H1 (cell line): ENCODE measurements around the gene SLC39A11. TPM values are rescaled to one million over a fixed set of nuclear protein-coding genes. Genes with fewer than 3 reads are reported as not detected.

Source experiments
- CTCF ChIA-PET: fragments of 300-600 bp; sonication (Branson Sonifier 250); formaldehyde crosslinking; loops from one replicate; lab custom pipeline; 2021; ENCODE audit not compliant: partially characterized antibody; lab: Charles Lee
- POLR2A ChIA-PET: fragments of 300-600 bp; sonication (Branson Sonifier 250); formaldehyde crosslinking; loops from one replicate; lab custom pipeline; 2021; ENCODE audit warnings: inconsistent platforms; ENCODE audit not compliant: partially characterized antibody; lab: Charles Lee
- DNase-seq, 2 experiments: peaks; one replicate each; pipeline versions ENCODE4 v3.0.0 to v3.0.0-alpha.2; 2010 to 2022; ENCODE audit warnings: low spot score in 2 of 2, low read depth in 1 of 2, mixed read lengths in 1 of 2
- FAIRE-seq: peaks from 2 replicates; lab custom pipeline; 2011; peaks lifted over from hg19 to GRCh38; lab: Jason Lieb, UNC
- H2AFZ ChIP-seq: 2 replicates; pipeline ENCODE4 v1.8.1; 2012; ENCODE audit warnings: low read length, inconsistent platforms
- H2AK5ac ChIP-seq: 2 replicates; pipeline ENCODE4 v1.6.1; 2013; ENCODE audit warnings: low read depth, low read length
- H2BK120ac ChIP-seq: replicated peaks from 2 replicates; pipeline ENCODE3; 2013; ENCODE audit warnings: low read depth, low read length, inconsistent platforms
- H2BK12ac ChIP-seq: 2 replicates; pipeline ENCODE4 v1.6.1; 2013; ENCODE audit warnings: low read depth, low read length
- H2BK15ac ChIP-seq: 2 replicates; pipeline ENCODE4 v1.6.1; 2013; ENCODE audit warnings: low read length
- H2BK20ac ChIP-seq: 2 replicates; pipeline ENCODE4 v1.6.1; 2013; ENCODE audit warnings: low read length
- H2BK5ac ChIP-seq: 2 replicates; pipeline ENCODE4 v1.6.1; 2013; ENCODE audit warnings: low read depth, low read length
- H3K14ac ChIP-seq: 2 replicates; pipeline ENCODE4 v1.6.1; 2013; ENCODE audit warnings: inconsistent platforms; ENCODE audit not compliant: insufficient read length
- H3K18ac ChIP-seq: 2 replicates; pipeline ENCODE4 v1.6.1; 2013; ENCODE audit warnings: low read length; ENCODE audit errors: extremely low read depth
- H3K23ac ChIP-seq: 2 replicates; pipeline ENCODE4 v1.6.1; 2013; ENCODE audit warnings: inconsistent platforms; ENCODE audit not compliant: insufficient read length
- H3K23me2 ChIP-seq: 2 replicates; pipeline ENCODE4 v1.6.1; 2013; ENCODE audit warnings: low read depth, low read length
- H3K27ac ChIP-seq: 2 replicates; pipeline ENCODE4 v1.6.1; 2011; ENCODE audit warnings: low read depth, low read length, inconsistent platforms
- H3K27me3 ChIP-seq, 4 experiments: replicated peaks in 1 of 4; 1 replicate in 1 of 4; 2 replicates in 3 of 4; pipeline versions ENCODE4 v1.6.1 to v1.8.1; 2011 to 2013; ENCODE audit warnings: low read length in 3 of 4, mild to moderate bottlenecking in 3 of 4, inconsistent platforms in 2 of 4, mixed read lengths in 2 of 4, moderate library complexity in 1 of 4; ENCODE audit not compliant: control insufficient read depth in 3 of 4, insufficient read depth in 3 of 4; ENCODE audit errors: extremely low read depth in 1 of 4
- H3K36me3 ChIP-seq, 4 experiments: 2 replicates each; pipeline versions ENCODE4 v1.6.1 to v1.8.1; 2011 to 2013; ENCODE audit warnings: mild to moderate bottlenecking in 4 of 4, low read length in 3 of 4, moderate library complexity in 2 of 4, control low read depth in 1 of 4, inconsistent platforms in 1 of 4; ENCODE audit not compliant: insufficient read depth in 4 of 4, control insufficient read depth in 2 of 4
- H3K4ac ChIP-seq: replicated peaks from 2 replicates; pipeline ENCODE3; 2013; ENCODE audit warnings: low read length, low read depth, mixed read lengths, inconsistent platforms; ENCODE audit not compliant: insufficient read length
- H3K4me1 ChIP-seq, 4 experiments: replicated peaks in 1 of 4; 1 replicate in 1 of 4; 2 replicates in 3 of 4; pipeline versions ENCODE4 v1.6.1 to v1.8.1; 2011 to 2013; ENCODE audit warnings: low read length in 3 of 4, inconsistent platforms in 2 of 4, mixed read lengths in 1 of 4; ENCODE audit not compliant: insufficient read depth in 4 of 4, control insufficient read depth in 3 of 4
- H3K4me2 ChIP-seq, 2 experiments: 2 replicates each; pipeline versions ENCODE4 v1.6.1 to v1.8.1; 2011 to 2013; ENCODE audit warnings: low read depth in 2 of 2, low read length in 2 of 2, control low read depth in 1 of 2, inconsistent platforms in 1 of 2, mild to moderate bottlenecking in 1 of 2; ENCODE audit not compliant: insufficient read depth in 1 of 2
- H3K4me3 ChIP-seq, 4 experiments: fragments of 200-600, 300-600 bp in 1 of 4; sonication (generic), shearing (Covaris generic), sonication (Bioruptor Twin) in 1 of 4; 2 replicates each; pipeline versions ENCODE4 v1.5.1 to v1.8.1; 2011 to 2016; ENCODE audit warnings: low read length in 4 of 4, low read depth in 3 of 4, control low read depth in 2 of 4, inconsistent platforms in 2 of 4, mild to moderate bottlenecking in 2 of 4, mixed read lengths in 1 of 4, moderate library complexity in 1 of 4; ENCODE audit not compliant: insufficient read depth in 2 of 4; ENCODE audit errors: extremely low read depth in 1 of 4
- H3K56ac ChIP-seq: replicated peaks from 2 replicates; pipeline ENCODE3; 2013; ENCODE audit warnings: low read depth, mild to moderate bottlenecking, mixed read lengths, low read length, inconsistent platforms; ENCODE audit not compliant: insufficient read length
- H3K79me1 ChIP-seq: 2 replicates; pipeline ENCODE4 v1.6.1; 2013; ENCODE audit warnings: low read depth, low read length, control low read depth
- H3K79me2 ChIP-seq, 2 experiments: 2 replicates each; pipeline versions ENCODE4 v1.6.1 to v1.8.1; 2012 to 2013; ENCODE audit warnings: low read length in 2 of 2, mild to moderate bottlenecking in 2 of 2, inconsistent platforms in 1 of 2; ENCODE audit not compliant: insufficient read depth in 2 of 2, control insufficient read depth in 1 of 2
- H3K9ac ChIP-seq, 4 experiments: replicated peaks in 1 of 4; 1 replicate in 1 of 4; 2 replicates in 3 of 4; pipeline versions ENCODE4 v1.6.1 to v1.8.1; 2011 to 2013; ENCODE audit warnings: low read depth in 3 of 4, low read length in 3 of 4, control low read depth in 2 of 4, mild to moderate bottlenecking in 2 of 4, moderate library complexity in 2 of 4, inconsistent platforms in 1 of 4; ENCODE audit errors: extremely low read depth in 1 of 4
- H3K9me3 ChIP-seq, 2 experiments: 2 replicates each; pipeline versions ENCODE4 v1.6.1 to v1.8.1; 2012 to 2013; ENCODE audit warnings: mild to moderate bottlenecking in 2 of 2, moderate library complexity in 2 of 2, control low read depth in 1 of 2, inconsistent platforms in 1 of 2, low read depth in 1 of 2, low read length in 1 of 2, mixed read lengths in 1 of 2; ENCODE audit not compliant: insufficient read depth in 2 of 2
- H4K20me1 ChIP-seq, 2 experiments: replicated peaks in 1 of 2; 2 replicates each; pipeline versions ENCODE3 to v1.8.1; 2011 to 2013; ENCODE audit warnings: inconsistent platforms in 2 of 2, low read length in 2 of 2, mild to moderate bottlenecking in 1 of 2; ENCODE audit not compliant: insufficient read depth in 2 of 2, control insufficient read depth in 1 of 2
- H4K5ac ChIP-seq: 2 replicates; pipeline ENCODE4 v1.6.1; 2013; ENCODE audit warnings: low read length, low read depth, mixed read lengths, inconsistent platforms; ENCODE audit not compliant: insufficient read length
- H4K8ac ChIP-seq: 2 replicates; pipeline ENCODE4 v1.8.0; 2013; ENCODE audit warnings: mild to moderate bottlenecking, moderate library complexity, low read length, inconsistent platforms; ENCODE audit not compliant: insufficient read depth; ENCODE audit errors: extremely low read depth
- H4K91ac ChIP-seq: replicated peaks from 2 replicates; pipeline ENCODE3; 2013; ENCODE audit warnings: low read length, mixed read lengths, inconsistent platforms; ENCODE audit not compliant: insufficient read length
- ATF3 ChIP-seq: IDR thresholded peaks from 2 replicates; pipeline ENCODE4 v1.6.1; 2011; ENCODE audit warnings: low read depth, mild to moderate bottlenecking, low read length; ENCODE audit not compliant: insufficient read depth
- BRCA1 ChIP-seq: IDR thresholded peaks from 2 replicates; pipeline ENCODE4 v1.6.1; 2012; ENCODE audit warnings: low read depth, low read length, improper control_type of control experiment
- CREB1 ChIP-seq: IDR thresholded peaks from 2 replicates; pipeline ENCODE4 v1.6.1; 2012; ENCODE audit warnings: inconsistent platforms
- EP300 ChIP-seq, 2 experiments: IDR thresholded peaks; 1 replicate in 1 of 2; 2 replicates in 1 of 2; pipeline ENCODE4 v1.6.1; 2011 to 2012; ENCODE audit warnings: low read depth in 2 of 2, low read length in 2 of 2, mild to moderate bottlenecking in 2 of 2, borderline replicate concordance in 1 of 2, inconsistent platforms in 1 of 2, moderate library complexity in 1 of 2
- FOSL1 ChIP-seq: IDR thresholded peaks from 2 replicates; pipeline ENCODE4 v1.6.1; 2011; ENCODE audit warnings: mild to moderate bottlenecking, low read depth, low read length, moderate library complexity; ENCODE audit not compliant: insufficient read depth
- GABPA ChIP-seq: IDR thresholded peaks from 2 replicates; pipeline ENCODE4 v1.6.1; 2011; ENCODE audit warnings: mild to moderate bottlenecking, low read length, moderate library complexity, borderline replicate concordance; ENCODE audit not compliant: insufficient read depth
- HDAC2 ChIP-seq, 2 experiments: fragments of 300-600 bp in 1 of 2; sonication (generic) in 1 of 2; IDR thresholded peaks; 2 replicates each; pipeline ENCODE4 v1.6.1; 2011 to 2012; ENCODE audit warnings: low read depth in 2 of 2, low read length in 2 of 2, mild to moderate bottlenecking in 2 of 2, moderate library complexity in 2 of 2, borderline replicate concordance in 1 of 2, inconsistent platforms in 1 of 2
- HDAC6 ChIP-seq: IDR thresholded peaks from one replicate; pipeline ENCODE4 v1.7.1; 2012; ENCODE audit warnings: low read depth, mild to moderate bottlenecking, inconsistent platforms, low read length, moderate library complexity
- POLR2A ChIP-seq, 2 experiments: IDR thresholded peaks; 1 replicate in 1 of 2; 2 replicates in 1 of 2; pipeline ENCODE4 v1.6.1; 2011; ENCODE audit warnings: low read depth in 2 of 2, low read length in 2 of 2, mild to moderate bottlenecking in 2 of 2; ENCODE audit errors: control extremely low read depth in 1 of 2
- TAF1 ChIP-seq: IDR thresholded peaks from 2 replicates; pipeline ENCODE4 v1.6.1; 2011; ENCODE audit warnings: mild to moderate bottlenecking, low read depth, low read length
- TAF7 ChIP-seq: optimal IDR thresholded peaks from 2 replicates; pipeline ENCODE3; 2011; ENCODE audit warnings: low read depth, mild to moderate bottlenecking, inconsistent platforms, low read length, moderate library complexity, borderline replicate concordance
- TEAD4 ChIP-seq: IDR thresholded peaks from 2 replicates; pipeline ENCODE4 v1.6.1; 2012; ENCODE audit warnings: low read depth, low read length, inconsistent platforms, mixed read lengths
- whole genome bisulfite sequencing, 2 experiments: shearing (Covaris generic) in 1 of 2; methylation state at CpG; one replicate each; pipeline versions ENCODE4 v1.1.6 to v1.1.7; 2013 to 2015; ENCODE audit warnings: low lambda C conversion rate in 2 of 2, mixed read lengths in 2 of 2, inconsistent platforms in 1 of 2, low coverage in 1 of 2, missing lambda C conversion rate in 1 of 2; ENCODE audit not compliant: insufficient replicate concordance in 2 of 2, insufficient coverage in 1 of 2, insufficient read length in 1 of 2; ENCODE audit errors: extremely low coverage in 1 of 2, missing lambda C conversion rate in 1 of 2; 5-methylcytosine and 5-hydroxymethylcytosine counted together
- polyA plus RNA-seq, 7 experiments: library from polyadenylated mRNA; depleted of rRNA in 3 of 7; stranded (reverse) in 5 of 7; unstranded in 2 of 7; fragments of >200 nt in 5 of 7; fragments of 200-250 nt in 2 of 7; gene quantifications; 1 replicate in 5 of 7; 2 replicates in 1 of 7; 4 replicates in 1 of 7; pipeline versions ENCODE4 v1.2.1 to v1.2.3, GENCODE V29; 2011 to 2013; ENCODE audit warnings: missing spikeins in 2 of 7, mixed read lengths in 2 of 7
- total RNA-seq: library from RNA; stranded (reverse); fragmentation: NEBNext Ultra II Directional; extraction: Animal tissue kit (Norgen Biotek cat#: 25700); gene quantifications from 2 replicates; pipeline ENCODE4 v1.2.1, GENCODE V29; 2021

Gene SLC39A11
- total and polyA plus RNA-seq, 2 of the 8 experiments (the other 6 are each of a cell fraction or from before 2014, with no cell fraction given): 12.2 to 19.6 TPM

- Histone ChIP-seq H3K79me1 (no peaks in the 10 kb centered on the region), H4K20me1 (no peaks in the 10 kb centered on the region), H3K4me3 (no peak overlapping the region), H2BK15ac (no peak overlapping the region), H3K14ac (no peak overlapping the region), H2BK12ac (no peak overlapping the region), H2BK5ac (no peak overlapping the region), H4K8ac (no peak overlapping the region), H3K4ac (no peak overlapping the region), H3K9me3 (peaks cover 0 to 7% of the 10 kb centered on the region in 2 experiments; a peak in 2 of 4 replicates), H4K91ac (no peak overlapping the region), H3K56ac (no peak overlapping the region), H3K27me3 (no peaks in the 10 kb centered on the region), H2AK5ac (no peak overlapping the region), H3K79me2 (no peaks in the 10 kb centered on the region), H2BK120ac (no peak overlapping the region), H4K5ac (no peak overlapping the region), H3K4me2 (no peak overlapping the region), H3K23ac (no peak overlapping the region), H3K36me3 (no peaks in the 10 kb centered on the region), H2BK20ac (no peak overlapping the region), H3K4me1 (no peaks in the 10 kb centered on the region), H2AFZ (no peak overlapping the region), H3K27ac (no peak overlapping the region), H3K18ac (no peak overlapping the region), H3K23me2 (no peaks in the 10 kb centered on the region), H3K9ac (no peak overlapping the region)
- WGBS, 2 experiments: 77% methylated on average over 7 of the region's 7 CpGs; no CpG with 5 or more reads in 1 of the 2 experiments
- CTCF ChIA-PET: interaction anchor here (0.6 to 1.5 kb wide), 3 partner anchors 54 to 427 kb away, joined by 3 read pairs; no protein-coding TSS in a partner anchor
- DNase-seq (no peak), FAIRE-seq (no peak)
- TF ChIP-seq CREB1 (no peak), TAF1 (no peak), TEAD4 (no peak), HDAC2 (IDR thresholded peaks at IDR 0.05; ENCODE audit: borderline replicate concordance in 1 of 2, low read depth in 2 of 2, low read length in 2 of 2) (no peak), GABPA (no peak), ATF3 (no peak), TAF7 (no peak), POLR2A (IDR thresholded peaks at IDR 0.05; ENCODE audit: control extremely low read depth in 1 of 2, low read depth in 2 of 2, low read length in 2 of 2) (no peak), HDAC6 (no peak), FOSL1 (no peak), EP300 (IDR thresholded peaks at IDR 0.05; ENCODE audit: borderline replicate concordance in 1 of 2, low read depth in 2 of 2, low read length in 2 of 2) (no peak), BRCA1 (no peak)
- POLR2A ChIA-PET: no interaction called here
Observed at GRCh38 chr17:72869630-72870029, 222.9 kb downstream of the SLC39A11 start.
